Activated CD4-positive, alpha-beta T cell treated with anti-CD3 and anti-CD28 coated beads, Interleukin-2, amount 50 U/mL, for 16 hours (primary cell): ENCODE data around the gene TNS3.
A peak's percentile ranks its signal among the peaks of the same experiment; 100 is the strongest.

Source experiments
- DNase-seq: peaks from one replicate; pipeline ENCODE4 v3.0.0-alpha.2; 2020

Gene TNS3

DNA sequence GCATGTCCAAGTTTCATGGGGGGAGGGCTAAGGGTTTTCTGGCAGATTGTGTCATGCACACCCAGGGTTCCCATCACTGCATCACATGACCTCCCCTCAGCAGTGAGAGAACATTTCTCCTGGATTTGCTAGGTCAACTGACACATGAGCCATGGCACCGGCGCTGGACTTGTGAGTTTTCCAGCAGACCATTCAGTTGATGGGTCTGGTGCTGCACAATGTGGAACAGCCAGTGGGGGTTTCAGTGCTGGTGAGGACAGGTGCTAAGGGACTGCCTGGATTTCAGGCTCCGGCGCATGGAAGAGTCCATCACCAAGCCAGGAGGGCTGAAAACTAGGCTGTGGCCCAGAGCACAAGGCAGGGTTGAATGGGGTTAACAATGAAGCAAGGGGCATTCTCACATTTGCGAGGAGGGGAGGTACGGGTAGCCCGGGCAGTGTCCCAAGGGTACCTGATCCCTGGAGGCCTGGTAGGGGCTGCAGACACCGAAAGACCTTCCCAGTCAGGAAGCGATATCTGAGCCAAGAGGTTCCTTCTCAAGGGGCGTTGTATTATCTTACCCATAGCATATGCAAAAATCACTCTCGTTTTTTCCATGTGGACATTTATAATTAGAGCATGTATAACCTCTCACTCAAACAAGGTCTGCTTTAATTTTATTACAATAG lies 203.0 kb downstream of the TNS3 start:
- DNase-seq: no peak

DNA sequence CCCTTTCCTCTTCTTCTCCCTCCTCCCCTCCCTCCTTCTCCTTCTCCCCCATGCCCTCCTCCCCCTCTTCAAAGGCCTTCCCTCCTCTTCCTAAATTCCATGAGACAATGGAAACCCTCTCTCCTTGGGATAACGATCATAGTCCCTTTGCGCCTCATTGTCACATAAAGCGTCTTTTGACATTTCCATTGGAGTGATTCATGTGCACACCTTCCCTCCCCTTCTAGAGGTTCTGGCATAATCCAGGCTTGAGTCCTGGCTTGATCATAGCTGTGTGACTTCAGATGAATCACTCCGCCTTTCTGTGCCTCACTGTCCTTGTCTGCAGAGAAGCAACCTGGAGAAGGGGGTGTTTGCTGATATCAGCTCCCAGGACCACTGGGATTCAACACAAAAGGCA lies 204.2 kb downstream of the TNS3 start:
- DNase-seq: no peak

DNA sequence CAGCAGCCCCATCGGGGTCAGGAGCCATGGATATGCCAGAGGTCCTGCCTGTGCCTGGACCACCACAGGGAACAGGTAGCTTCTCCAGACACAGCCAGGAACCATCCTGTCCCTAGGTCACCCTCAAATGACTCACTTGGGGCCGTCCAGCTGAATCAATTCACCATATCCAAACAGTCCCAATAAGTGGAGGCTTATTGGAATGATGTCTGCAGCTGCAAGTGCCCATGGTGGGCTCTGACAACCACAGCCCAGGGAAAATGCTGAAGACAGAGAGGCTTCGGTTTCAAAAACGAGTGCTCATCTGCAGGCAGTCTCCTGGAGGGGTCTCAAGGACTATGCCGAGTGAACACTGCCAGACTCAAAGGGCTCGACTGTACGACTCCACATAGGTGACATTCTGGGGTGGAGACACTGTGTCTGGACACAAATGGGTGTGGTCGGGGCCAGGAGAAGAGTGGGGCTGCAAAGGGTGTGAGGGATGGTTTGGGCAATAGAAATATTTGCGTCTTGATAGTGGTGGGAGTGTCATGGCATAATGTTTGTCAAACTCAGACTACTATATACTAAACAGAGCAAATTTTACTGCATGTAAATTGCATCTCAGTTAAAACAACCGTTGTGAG lies 204.8 kb downstream of the TNS3 start:
- no peak for DNase-seq

DNA sequence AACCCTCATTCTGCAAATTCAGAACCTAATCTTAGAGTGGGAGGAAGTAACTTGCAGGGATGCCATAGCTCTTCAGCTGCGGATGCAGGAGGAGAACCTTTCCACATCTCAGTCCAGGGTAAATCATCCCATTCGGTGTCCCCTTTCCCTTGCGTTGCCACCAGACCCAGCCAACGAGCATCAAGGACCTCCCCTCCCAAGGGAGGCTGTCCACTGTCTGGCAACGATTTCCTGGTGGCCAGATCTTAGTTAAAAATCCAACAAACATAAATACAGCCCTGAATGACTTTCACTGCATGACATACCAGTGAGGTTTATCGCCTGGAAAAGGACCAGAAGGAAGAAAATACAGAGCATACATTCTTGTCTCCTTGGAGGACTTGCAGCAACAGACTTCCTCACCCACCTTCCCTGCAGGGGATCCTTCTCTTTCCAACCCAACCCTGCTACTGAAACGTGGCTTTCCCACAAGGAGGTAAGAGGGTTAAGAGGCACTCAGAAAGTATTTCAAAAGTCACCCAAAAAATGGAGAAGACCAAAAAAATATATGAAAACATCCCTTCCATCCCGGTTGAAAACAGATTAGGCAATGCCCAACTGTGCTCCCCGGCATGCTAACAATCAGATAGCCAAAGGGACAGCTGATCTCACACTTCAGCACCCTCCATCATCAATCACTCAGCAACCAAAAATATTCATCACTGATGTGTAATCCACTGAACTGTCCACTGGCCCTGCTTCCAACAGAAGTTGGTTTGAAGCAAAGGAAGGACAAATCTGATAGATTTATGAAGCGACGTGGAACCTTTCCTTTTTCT lies 206.6 kb downstream of the TNS3 start:
- DNase-seq: no peak

DNA sequence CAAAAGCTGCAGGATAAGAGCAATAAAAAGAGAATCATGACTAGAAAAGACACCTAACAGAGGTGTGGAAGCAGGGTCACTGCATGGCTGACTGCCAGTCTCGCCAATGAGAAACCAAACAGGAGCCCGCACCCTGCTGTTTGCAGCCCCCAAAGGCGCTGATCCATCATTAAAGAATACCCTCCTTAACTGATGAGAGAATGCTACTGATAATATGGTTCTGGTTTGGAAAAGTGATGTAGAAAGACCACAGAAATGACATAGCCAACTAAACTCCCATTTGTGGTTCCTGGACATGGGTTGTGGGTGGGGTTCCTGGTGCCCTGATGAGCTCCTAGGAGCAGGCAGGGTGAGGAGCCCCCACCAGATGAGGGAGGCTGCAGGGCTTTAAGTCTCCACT lies 207.4 kb downstream of the TNS3 start:
- no peak for DNase-seq

DNA sequence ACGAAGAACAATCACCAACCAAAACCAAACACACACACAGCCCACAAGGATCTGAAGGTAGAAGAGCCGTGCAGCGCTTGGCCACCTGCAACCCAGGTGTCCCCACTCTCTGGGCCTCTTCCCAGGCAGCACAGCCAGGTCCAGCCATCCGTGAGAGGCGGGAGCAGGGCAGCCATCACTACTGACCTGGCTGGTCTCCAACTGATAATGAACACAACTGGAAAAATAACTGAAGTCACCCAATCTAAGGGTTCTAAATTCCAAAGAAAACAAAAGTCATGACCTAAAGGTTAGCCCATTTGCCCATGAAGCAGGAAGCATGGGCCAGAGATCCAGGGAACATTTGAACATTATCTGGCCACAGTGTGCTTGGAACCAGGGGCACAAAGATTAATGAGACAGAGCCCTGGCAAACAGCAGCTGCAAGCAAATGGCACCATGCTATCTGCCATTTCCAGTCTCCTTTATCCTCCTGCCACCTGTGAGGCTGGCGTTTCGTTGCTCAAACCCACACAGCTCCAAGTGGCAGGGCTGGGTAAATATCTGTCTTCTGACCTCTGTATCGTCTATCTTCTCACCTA lies 207.9 kb downstream of the TNS3 start:
- no peak for DNase-seq

DNA sequence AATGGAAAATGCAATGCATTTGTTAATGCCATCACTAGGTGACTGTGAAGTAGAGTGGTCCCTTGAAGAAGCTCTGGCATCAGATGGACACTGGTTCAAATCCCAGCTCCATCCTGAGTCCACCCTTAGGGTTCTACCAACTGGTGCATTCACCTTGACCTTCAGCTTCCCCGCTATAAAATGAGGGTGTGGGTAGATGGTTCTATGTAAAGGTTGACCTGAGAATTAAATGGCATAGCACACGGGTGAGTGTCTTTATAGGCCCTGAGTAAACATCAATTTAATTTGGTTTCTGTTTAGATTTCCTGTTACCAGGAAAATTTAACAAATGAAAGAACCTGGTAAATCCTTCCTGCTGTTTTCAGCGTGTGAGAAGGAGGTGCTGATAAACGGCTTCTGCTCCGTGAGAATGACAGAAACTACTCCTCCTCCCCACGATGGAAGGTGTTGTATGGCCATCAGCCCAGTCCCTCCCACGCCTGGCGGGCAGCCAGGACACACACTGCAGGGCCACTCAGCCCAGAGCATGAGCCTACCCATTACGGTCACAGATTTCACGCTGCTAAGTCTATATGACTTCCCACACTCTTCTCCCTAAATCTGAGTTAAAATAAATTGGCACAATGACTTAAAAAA lies 210.1 kb downstream of the TNS3 start:
- no peak for DNase-seq

DNA sequence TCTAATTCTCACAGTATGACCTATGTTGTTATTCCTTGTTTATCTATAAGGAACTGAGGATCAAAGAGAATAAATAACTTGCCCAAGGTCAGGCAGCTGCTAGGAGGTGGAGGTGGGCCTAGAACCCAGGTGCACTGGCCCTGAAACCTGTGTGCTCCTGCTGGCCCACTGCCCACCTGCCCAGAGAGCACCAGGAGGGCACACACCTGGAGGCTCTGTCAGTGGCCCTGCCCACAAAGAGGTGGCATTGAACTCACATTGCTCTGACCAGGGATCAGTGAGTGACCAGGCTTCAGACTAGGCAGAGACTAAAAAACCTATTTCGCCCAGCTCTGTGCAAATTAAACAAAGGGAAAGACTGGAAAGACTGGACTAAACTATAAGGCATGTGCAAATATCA lies 210.6 kb downstream of the TNS3 start:
- no peak for DNase-seq

DNA sequence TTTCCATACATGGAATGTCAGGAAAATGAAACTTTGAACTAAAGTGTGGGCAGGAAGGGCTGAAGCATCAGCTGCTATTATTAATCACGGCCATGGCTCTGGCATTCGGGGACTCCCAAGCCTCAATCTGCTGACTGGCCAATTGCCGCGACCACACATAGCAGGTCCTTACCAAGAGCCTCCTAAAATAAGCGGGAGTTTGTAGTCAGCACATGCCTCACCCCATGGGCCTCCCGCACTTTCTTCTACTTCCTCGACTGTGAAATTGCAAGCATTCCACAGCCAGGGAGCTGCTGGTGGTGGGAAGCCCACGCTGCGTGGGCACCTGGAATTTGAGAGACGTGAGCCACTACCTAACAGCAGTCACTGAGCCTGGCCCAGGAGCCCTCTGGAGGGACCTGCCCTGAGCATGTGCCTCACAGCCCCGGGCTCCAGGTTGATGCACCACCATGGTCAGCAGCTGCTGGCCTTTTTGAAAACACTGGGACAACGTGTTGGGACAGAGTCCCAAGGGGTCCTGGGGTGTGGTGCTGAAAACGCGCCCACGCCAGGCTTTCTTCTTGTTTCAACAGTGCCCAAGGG lies 211.4 kb downstream of the TNS3 start:
- no peak for DNase-seq

DNA sequence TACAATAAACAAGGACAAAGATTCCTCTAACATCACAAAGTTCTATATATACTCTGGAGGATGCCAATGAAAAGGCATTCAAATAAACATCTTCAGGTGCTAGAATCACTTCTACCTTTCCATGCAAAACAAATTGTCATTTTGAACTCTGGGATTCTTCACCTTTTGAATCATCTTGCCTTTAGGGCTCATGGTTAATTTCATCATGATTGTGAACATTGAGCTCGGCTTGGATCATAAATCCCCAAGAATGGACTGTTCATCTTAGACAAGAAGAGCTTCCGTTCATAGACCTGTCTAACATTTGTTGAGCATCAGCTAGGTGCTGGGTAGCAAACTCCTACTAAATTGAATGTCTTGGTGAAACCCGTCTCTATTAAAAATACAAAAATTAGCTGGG lies 212.2 kb downstream of the TNS3 start:
- no peak for DNase-seq

DNA sequence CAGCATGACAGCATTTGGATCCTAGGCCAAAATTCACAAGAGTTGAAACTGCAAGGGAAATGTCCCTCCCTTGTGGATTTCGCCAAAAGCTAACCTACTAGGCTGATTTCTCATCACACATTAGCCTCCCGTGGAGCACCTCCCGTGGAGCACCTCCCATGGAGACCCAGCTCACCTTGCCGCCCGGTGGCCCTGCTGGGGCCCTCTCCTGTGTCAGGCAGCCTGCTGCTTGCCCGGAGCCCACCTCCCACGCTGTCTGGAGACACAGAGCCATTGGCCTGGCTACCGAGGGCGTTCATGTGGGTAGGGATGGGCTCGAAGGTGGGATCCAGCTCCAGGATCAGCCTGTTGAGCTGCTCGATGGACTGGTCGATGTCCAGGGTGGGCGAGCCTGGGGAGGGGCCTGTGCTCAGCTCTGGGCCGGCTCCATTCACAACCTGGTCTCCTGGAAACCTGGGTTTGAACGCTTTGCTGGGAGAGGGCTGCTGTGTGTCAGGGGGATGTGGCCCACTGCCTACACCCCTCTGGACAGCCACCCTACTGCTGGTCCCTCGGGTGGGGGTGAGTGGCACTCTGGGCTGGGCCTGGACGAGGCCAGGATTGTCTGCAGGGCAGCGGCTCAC lies 213.6 kb downstream of the TNS3 start:
- no peak for DNase-seq

DNA sequence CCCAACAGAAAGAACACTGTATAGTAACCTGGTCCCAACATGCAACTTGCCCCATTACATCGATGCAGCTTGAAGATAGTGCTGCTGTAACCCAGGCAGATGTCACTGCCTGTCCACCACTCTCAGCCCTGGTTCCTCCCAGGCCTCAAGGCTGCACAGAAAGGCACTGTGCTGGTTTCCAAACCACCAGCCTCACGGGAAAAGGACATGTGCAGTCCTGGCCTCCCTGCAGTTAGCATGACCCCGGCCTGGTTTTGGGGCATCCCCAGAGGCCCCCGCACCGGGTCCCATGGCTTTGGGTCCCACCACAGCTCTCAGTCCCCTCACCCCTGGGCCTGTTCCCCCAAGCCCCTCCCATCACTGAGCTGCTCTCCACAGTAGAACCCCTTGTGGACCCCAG lies 214.5 kb downstream of the TNS3 start:
- no peak for DNase-seq

DNA sequence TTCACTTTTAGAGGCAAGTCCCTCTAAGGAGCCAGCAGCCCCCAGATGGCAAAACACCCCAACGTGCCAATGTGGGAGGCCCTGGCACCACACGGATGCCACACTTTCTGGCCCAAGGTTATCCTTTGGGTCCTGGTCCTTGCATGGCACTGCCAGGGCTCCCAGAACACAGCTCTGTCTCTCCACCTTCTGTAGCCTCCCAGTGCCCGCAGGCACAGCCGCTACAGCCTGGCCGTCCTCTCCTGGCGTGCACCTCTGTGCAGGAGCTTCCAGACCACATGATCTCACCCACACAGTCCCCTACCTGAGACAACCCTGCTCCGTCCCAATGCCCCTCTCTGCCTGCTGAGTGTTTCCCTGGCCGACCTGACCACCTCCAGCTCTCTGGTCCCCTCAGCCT lies 215.0 kb downstream of the TNS3 start:
- no peak for DNase-seq

DNA sequence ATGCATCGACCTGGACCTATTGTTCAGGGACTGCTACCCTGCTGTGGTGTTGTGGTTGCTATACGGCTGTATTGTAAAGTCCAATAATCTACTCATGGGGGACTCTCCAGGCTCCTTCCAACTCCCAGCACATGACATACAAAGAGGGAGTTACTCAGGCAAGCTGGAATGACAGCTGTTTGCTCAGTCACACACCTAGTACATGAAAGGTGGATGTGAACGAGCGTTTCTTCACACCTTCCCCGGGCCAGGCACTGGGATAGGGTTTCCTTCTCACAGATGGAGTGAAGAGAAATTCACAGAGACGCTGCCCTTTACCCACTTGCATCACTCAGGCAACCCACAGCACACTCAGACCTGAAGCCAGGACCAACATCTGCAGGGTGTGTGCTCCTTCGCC lies 215.7 kb downstream of the TNS3 start:
- no peak for DNase-seq

DNA sequence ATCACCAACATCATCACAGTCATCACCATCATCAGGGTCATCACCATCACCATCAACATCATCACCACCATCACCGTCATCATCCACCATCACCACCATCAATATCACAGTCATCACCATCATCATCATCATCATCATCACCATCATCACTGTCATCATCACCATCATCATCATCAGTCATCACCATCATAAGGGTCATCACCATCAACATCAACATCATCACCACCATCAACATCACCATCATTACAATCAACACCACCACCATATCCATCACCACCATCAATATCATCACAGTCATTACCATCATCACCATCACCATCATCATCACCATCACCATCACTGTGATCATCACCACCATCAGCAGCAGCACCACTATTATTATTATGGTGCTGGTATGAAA lies 218.9 kb downstream of the TNS3 start:
- no peak for DNase-seq

DNA sequence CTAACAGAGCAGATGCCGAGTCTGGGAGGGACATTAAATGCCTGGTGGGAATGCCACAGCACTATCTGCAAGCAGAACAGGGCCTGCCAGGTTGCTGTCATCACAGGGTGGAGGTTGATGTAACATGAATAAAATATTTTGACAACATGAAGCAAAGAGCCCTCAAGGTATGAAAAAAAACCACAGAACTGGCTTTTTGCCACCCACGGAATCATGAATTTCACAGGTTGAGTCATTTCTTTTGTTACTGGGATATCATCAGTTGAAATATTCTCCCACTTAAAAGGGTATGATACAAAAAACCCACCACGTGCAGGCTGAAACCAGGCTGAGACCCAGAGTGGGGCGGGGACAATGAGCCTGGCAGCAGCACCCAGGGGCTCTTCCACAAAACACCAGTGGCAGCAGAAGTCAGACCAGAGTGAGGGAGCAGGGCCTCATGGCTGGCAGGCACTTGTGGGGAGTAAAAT lies 220.1 kb downstream of the TNS3 start:
- DNase-seq: peak; percentile 65

DNA sequence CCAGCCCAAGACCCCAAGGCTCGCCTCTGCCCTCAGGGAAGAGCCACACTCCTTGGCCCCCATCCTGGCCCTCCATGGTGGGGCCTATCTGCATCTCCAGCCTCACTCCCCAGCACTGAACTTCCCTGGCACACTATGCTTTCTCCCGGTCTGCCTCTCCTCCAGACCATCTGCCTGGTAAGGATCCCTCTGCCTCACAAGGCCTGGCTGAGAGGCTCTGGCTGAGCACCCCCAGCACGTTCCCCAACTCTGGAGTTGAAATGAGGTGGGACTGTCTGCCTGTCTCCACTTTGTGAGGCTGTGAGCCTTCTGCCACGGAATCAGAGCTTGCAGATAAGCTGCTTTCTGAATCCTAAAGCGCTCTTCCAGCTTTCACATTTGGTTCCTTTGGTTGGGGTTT lies 220.7 kb downstream of the TNS3 start:
- no peak for DNase-seq

DNA sequence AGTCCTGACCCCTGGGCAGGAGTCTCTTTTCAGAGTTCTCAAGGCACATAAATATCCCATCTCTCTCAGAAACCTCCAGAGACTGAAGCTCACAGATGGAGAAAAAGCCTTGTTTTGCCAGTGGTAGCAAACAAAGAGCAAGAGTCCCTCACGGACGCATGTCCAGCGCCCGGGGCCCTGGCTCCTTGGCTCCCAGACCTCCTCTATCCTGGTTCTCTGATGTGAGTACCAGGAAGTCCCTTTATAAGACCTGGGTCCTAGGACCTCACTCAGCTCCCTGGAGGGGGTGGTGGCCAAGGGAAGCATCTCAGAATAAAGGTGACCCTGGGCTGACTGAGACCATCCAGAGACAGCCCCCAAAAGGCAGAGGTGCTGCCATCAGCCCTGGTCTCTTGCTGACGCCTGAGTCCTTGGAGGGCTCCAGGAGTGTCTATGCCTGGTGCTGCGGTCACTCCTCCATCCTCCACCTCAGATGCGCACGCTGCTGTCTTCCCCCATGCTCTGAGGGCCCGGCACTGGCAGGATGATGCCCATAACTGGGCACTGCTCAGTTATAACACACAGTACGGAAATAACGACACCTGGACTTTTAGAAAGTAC lies 221.5 kb downstream of the TNS3 start:
- DNase-seq: no peak

DNA sequence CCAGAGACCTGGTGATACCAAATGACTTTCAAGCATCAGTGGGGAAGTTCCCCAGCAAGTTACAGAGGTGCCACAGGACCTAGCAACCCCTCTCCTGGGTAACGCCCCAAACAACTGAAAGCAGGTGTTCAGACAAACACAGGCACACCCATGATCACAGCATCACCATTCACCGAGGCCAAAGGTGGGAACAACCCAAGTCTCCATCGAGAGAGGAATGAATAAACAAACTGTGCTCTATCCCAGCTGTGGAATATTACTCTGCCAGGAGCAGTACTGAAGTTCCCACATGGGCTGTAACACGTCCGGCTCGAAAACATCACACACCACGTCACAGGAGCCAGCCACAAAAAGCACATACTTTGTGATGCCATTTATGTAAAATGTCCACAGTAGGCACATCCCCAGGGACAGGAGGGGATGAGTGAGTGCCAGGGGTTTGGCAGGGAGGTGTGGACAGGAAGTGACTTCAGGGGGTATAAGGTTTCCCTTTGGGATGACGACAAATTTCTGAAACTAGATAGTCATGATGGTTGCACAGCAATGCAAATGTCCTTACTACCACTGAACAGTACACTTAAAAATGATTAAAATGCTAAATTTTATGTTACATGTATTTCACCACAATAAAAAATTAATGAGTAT lies 222.8 kb downstream of the TNS3 start:
- DNase-seq: no peak

DNA sequence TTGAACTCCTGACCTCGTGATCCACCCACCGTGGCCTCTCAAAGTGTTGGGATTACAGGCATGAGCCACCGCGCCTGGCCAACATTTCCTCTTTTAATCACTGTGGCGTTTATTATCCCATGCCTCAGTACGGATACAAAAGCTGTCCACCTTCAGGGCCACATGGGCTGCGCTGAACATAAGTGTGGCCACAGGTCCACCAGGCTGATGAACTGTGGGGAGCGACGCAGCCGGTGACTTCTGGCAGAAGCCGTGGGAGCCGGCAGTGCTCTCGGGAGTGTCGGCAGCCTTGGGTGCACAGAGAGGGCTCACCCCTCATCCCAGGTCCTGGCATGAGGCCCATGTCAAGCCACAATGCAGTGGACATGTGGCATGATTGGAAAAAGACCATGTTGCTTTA lies 223.6 kb downstream of the TNS3 start:
- no peak for DNase-seq

DNA sequence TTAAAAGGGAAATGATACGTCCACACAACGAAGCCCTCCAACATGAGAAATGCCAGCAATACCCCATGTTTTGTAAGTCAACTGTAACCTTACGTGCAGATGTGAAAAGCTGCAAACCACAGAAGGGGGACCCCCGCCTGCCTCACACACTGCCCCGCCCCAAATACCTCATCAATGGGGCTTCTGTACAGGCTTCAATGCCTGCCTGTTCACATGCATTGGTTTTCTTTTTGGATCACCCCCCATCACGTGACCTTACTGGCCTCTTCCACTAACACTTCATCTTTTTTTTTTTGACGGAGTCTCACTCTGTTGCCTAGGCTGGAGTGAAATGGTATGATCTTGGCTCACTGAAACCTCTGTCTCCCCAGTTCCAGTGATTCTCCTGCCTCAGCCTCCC lies 224.0 kb downstream of the TNS3 start:
- DNase-seq: no peak
